Occipital lobe (tissue), 2 donors: ENCODE data around the gene ANKRD23. TPM values are rescaled to one million over a fixed set of nuclear protein-coding genes. Genes with fewer than 3 reads are reported as not detected.
"Not testable (repeated sequence)": the region's sequence is repeated elsewhere in the genome, so short reads cannot be mapped to it uniquely, and the experiment has no call there.

Experiments used
- DNase-seq: peaks from one replicate; lab custom pipeline; 2025; lab: John Stamatoyannopoulos, UW
- total RNA-seq: library from RNA; depleted of rRNA; stranded (reverse); fragments of >200 nt; gene quantifications from one replicate; pipeline ENCODE4 v1.2.3, GENCODE V29; 2014

ANKRD23 gene
- total RNA-seq, 1 donor from 2014 or later = 5.9 TPM

- DNase-seq = no peak
Measured at GRCh38 chr2:96816836-96817702, 26.8 kb downstream of the ANKRD23 start.

GRCh38 chr2:96816127-96816835 lies 27.5 kb downstream of the ANKRD23 start, which contains the start of gene CNNM3:
CNNM3 (plus strand) TSS chr2:96816268; CDS start chr2:96816278, 10 bp downstream.
- DNase-seq = peak; percentile 95

GRCh38 chr2:96815326-96816126 lies 28.3 kb downstream of the ANKRD23 start:
- no peak for DNase-seq

DNA sequence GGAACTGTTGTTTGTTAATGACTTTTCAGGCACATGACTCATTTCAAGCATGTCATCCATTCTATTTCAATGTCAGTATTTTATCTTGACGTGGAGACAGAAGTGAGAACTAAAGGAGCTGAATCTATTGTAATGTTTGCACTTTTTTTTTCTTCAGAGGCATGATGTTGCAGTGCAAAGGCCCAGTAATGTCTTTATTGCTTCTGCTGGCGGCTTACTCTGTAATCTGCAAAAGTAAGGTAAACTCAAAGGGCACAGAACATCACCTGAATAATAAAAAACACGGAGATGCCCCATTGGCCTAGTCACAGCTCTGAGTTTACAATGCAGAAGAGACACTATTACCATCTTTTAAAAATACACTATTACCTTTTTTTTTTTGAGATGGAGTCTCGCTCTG lies 30.2 kb downstream of the ANKRD23 start:
- DNase-seq = no peak

DNA sequence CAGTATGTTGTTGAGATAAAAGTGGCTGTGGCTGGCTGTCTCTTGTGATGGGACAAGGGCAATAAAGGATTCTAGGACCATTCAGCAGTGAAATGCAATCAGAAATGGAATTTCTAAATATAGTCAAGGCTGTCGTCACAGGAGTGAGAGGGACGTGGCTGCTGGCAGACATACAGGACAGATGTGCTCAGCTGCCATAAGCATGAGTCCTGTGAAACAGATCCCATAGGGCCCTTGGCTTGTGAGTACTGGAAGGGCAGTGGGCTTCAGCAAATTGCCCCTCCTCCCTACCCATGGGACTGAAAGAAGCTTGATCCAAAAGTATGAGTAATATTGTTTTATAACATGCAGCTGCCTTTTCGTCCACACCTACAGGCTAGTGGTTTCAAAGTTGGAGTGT lies 31.9 kb downstream of the ANKRD23 start:
- DNase-seq = no peak

DNA sequence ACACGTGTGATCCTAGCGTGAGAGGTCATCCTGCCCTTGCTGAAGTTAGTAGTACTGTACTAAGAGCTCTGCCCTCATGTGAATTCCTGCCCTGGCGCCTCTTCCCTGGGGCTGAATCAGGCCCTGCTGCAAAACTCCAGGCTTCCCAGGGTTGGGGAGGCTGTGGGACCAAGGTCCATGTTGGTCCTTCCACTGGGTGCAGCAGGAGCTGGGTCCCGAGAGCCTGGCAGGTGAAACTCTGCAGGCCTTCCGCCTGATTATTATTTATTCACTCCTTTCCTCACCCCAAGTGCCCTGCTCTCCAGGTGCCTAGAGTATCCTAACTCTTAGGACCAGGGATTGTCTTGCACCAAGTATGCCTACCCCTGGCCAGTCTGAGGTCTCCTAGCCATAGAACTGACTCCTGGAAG lies 33.0 kb downstream of the ANKRD23 start:
- no peak for DNase-seq

DNA sequence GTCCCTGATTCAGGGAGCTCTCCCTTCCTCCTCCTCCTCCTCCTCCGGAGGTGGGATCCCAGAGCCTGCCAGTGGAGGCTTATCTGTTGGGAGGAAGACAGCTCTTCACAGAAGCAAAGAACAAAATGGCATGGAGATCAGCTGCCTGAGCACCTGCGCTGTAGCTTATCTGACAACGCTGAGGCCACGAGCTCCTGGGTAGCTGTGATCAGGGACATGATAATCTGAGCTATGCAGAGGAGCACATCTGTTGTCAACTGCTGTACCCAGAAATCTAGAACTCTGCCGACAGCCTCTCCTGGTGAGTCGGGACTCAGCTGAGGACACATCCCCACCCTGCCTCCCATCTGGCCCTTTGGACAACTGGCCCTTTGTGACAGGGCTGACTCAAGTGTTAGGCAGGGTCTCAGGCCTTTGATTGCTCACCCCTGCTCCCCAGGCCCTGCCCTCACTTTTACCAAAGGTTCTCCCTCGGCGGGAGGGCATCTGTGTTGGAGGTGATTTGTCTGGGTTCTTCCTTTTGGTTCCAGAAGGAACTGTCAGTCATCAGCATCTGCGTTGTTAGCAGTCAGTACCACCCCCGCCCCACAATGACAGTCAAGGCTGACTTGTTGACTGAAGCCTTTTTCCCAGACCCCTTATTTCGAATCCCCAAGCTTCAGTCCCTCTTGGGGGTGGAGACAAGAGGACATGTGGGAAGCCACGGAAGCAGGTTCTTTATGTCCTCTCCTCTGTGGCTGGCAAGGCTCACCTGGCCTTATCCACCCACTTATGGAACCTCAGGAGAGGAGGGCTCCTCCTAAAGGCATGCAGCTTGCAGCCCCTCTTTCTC lies 33.7 kb downstream of the ANKRD23 start:
- DNase-seq = no peak

DNA sequence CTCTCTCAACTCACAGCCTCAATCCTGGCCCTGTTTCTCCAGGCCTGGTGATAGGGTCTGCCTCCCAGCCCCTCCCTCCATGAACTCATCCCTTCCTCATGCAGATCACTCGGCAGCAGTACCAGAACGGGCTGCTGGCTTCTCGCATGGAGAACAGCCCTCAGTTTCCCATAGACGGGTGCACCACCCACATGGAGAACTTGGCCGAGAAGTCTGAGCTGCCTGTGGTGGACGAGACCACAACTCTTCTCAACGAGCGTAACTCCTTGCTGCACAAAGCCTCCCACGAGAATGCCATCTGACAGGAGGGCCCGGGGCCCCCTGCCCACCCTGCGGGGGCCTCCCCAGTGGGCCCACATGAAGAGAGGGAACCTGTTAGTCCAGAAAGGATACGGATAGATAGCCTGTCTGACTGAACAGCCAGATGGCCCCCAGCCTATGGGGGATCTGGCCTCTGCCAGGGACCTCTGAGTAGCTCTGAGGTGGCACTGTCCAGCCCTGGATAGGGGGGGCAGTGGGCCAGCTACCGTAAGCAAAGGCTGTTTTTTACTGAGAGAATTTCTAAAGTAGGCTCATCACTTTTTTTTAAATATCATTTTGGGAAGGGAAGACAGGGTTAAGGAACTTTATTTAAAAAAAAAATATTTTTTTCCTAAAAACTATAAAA lies 34.5 kb downstream of the ANKRD23 start:
- no peak for DNase-seq

GRCh38 chr2:96808176-96808837 lies 35.5 kb downstream of the ANKRD23 start:
- no peak for DNase-seq

DNA sequence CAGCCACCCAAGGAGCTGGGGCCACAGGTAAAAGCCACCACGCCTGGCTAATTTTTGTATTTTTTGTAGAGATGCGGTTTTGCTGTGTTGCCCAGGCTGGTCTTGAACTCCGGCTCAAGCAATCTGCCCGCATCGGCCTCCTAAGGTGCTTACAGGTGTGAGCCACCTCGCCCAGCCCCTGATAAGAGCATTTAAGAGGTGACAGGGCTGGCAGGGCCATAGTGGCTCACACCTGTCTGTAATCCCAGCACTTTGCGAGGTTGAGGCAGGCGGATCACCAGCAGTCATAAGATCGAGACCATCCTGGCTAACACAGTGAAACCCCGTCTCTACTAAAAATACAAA lies 36.7 kb downstream of the ANKRD23 start:
- DNase-seq = no peak

- DNase-seq = no peak
Measured at GRCh38 chr2:96806468-96807126, 37.2 kb downstream of the ANKRD23 start.

- DNase-seq = not testable (repeated sequence)
Measured at GRCh38 chr2:96805946-96806345, 37.9 kb downstream of the ANKRD23 start.

DNA sequence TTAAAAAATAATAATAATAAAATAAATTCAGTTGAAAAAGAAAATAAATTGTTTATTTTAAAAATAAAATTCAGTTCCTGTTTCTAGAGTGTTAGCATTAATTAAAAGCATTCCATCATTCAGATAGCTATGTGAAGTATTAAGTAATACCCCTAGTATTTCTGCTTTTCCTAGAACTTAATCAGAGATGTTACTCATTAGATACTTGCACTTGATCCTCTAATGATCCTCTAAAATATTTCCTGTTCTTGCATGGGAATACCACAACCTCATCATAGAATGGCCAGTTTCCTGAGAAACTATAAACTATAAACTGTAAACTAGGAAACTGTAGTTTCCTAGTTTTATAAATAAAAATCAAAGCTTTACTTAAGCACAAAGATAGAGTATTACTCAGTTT lies 38.8 kb downstream of the ANKRD23 start:
- no peak for DNase-seq

DNA sequence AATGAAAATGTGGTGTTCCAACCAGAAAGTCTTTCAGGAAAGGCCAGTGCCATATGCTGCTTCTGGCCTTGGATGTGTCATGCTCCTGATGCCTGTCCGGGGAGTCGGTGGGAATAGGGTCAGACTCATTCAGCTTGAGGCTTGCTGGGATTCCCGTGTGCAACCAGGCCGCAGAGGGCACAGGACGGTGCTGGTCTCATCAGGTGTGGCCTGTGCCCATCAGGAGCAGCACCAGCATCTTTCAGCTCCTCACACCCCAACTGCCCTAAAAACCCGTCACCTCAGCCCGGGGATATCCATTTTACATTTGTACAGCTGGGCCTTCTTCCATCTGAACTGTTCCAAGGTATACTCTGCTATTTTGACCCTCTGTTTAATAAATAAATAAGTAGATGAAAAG lies 41.1 kb downstream of the ANKRD23 start:
- DNase-seq = no peak

DNA sequence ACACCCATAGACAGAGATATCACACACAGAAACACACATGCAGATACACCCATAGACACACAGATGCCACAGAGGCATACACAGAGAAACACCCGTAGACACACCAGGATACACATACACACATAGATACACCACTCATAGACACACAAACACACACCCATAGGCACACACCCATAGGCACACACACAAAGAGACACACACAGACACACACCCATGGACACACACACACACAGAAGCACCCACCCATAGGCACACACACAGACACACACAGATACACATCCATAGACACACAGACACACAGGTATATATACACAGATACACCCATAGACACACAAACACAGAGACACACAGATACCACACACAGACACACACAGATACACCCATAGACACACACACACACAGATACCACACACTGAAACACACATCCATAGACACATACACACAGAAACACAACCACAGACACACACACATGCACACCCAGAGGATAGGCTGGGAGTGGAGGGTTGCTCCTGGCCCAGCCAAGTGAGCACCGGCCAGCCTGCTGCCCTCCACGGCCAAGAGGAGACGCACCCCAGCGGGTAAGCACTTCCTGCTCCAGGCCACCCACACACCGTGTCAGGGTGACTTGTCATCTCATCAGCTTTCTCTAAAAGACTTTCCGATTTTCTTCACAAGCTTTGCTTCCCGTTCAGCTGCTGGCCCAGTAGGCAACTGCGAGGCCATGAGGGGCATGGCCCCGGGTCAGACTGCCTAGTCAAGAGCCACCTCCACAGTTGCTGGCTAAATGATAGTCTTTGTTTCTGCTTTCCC lies 41.8 kb downstream of the ANKRD23 start:
- no peak for DNase-seq

DNA sequence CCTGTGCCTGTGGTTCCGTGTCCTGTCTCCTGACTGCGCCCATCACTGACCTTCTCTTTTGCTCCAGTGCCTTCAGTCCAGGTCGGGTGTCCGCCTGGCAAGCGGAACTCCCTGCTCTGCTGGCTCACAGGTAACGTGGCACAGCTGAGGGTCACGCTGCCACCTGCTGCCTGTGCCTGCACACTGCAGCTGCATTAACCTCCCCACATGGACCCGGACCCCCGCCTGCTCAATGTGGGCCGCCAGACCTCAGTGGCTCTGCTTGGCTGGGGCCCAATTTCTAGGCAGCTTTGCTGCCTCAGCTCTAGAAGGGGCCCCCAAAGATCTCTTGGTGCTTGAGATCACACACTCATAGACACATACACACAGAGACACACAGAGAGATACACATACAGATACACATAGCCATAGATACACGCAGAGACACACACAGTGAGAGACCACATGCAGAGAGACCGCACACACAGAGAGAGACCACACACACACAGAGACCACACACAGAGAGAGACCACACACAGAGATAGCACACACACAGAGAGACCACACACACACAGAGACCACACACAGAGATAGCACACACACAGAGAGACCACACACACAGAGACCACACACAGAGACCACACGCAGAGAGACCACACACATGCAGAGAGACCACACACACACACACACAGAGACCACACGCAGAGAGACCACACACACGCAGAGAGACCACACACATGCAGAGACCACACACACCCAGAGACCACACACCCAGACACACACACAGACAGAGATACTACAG lies 42.6 kb downstream of the ANKRD23 start:
- DNase-seq = peak; percentile 42

DNA sequence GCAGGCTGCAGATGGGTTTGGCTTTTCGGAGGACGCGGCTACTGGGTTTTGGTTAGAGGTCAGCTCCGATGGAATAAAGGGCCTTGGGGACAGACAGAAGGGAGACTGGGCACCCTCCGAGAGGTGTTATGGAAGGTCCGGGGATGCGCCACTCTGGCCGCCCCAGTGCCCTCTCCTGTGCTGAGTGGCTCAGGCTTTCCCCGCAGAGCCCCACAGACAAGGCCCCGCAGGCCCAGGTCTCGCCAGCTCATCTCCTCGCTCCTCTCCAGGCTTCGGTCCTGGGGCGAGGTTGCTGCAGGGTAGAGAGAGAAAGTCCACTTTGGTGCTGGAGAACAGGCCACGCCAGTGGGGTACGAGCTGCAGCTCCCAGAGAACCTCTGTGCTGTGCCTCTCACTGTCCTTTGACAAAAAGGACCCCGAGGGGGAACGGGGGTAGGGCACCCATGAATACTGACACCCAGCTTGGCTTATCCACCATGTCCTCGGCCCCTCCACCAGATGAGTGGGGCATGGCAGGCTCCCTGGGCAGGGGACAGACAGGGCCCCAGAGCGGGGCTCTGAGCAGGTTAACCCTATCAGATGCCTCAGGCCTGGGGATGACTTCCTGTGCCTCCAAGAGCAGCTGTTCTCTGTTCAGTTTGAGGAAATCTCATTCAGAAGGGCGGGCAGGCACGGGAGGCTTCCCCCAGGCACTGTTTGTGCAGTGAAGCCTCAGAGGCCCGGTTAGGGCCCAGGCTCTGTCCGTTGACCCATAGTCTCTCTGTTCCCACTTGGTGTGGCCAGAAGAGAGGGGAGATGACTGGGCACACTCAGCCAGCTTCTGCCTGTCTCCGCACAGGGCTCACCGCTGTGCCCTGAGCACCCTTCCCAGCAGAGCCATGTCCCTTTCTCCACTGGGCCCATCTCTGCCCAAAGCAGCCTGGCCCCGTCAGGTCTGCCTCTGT lies 43.5 kb downstream of the ANKRD23 start:
- no peak for DNase-seq
